Measurements from ENCODE around the gene TTC9C.
"Not testable (repeated sequence)": the region's sequence is repeated elsewhere in the genome, so short reads cannot be mapped to it uniquely, and the experiment has no call there.

The TTC9C gene

GRCh38 chr11:62710001-62710345, 18.3 kb upstream of the TTC9C start:
- DNase-seq: no peak

GRCh38 chr11:62712276-62712812, 15.9 kb upstream of the TTC9C start:
- DNase-seq: no peak

GRCh38 chr11:62712861-62713260, 15.4 kb upstream of the TTC9C start:
- DNase-seq: no peak

GRCh38 chr11:62713343-62713742, 14.9 kb upstream of the TTC9C start:
- no peak for DNase-seq

GRCh38 chr11:62715150-62716130, 12.8 kb upstream of the TTC9C start:
- DNase-seq: no peak

GRCh38 chr11:62716206-62716605, 12.1 kb upstream of the TTC9C start:
- no peak for DNase-seq

- DNase-seq: no peak
Observed at GRCh38 chr11:62716816-62717215, 11.5 kb upstream of the TTC9C start.

GRCh38 chr11:62719302-62719978, 8.8 kb upstream of the TTC9C start:
- no peak for DNase-seq

- DNase-seq: no peak
Observed at GRCh38 chr11:62721994-62722393, 6.3 kb upstream of the TTC9C start.

- DNase-seq: no peak
Observed at GRCh38 chr11:62724171-62724570, 4.1 kb upstream of the TTC9C start.

GRCh38 chr11:62725646-62726045, 2.6 kb upstream of the TTC9C start:
- no peak for DNase-seq

- no peak for DNase-seq
Observed at GRCh38 chr11:62726156-62726914, 2.0 kb upstream of the TTC9C start.

- no peak for DNase-seq
Observed at GRCh38 chr11:62726915-62727164, 1.4 kb upstream of the TTC9C start.

- DNase-seq: peak; percentile 98
Observed at GRCh38 chr11:62727165-62727871, 968 bp upstream of the TTC9C start, which contains the start of gene HNRNPUL2. HNRNPUL2 (minus strand) TSS chr11:62727457; CDS start chr11:62727156, 301 bp downstream.

GRCh38 chr11:62727872-62728170, 465 bp upstream of the TTC9C start:
- DNase-seq: peak; percentile 91

GRCh38 chr11:62730076-62730475, 1.8 kb downstream of the TTC9C start:
- not testable (repeated sequence) for DNase-seq

GRCh38 chr11:62732830-62733229, 4.5 kb downstream of the TTC9C start:
- DNase-seq: no peak

- DNase-seq: no peak
Observed at GRCh38 chr11:62737196-62737595, 8.9 kb downstream of the TTC9C start.

GRCh38 chr11:62747475-62748160, 19.3 kb downstream of the TTC9C start:
- no peak for DNase-seq

- not testable (repeated sequence) for DNase-seq
Observed at GRCh38 chr11:62749931-62750330, 21.6 kb downstream of the TTC9C start.

GRCh38 chr11:62752177-62752785, 24.0 kb downstream of the TTC9C start:
- no peak for DNase-seq

Data from right forelimb (tissue), 1 donor.